HepG2 (cell line): ENCODE results near the gene COQ8A. TPM values are rescaled to one million over a fixed set of nuclear protein-coding genes. Genes with fewer than 3 reads are reported as not detected.

ENCODE experiments used
- ATAC-seq: fragments of 200-7000 bp; cut with Tn5 transposase; 3 replicates; pipeline ENCODE4 v1.9.1; 2020; ENCODE audit warnings: mild to moderate bottlenecking, moderate library complexity
- BruUV-seq: library from RNA; stranded (reverse); fragments of 400-500 nt; replicated peaks from 2 replicates; lab custom pipeline; 2021; lab: Mats Ljungman, UMichigan
- CTCF ChIA-PET: fragments of 300-600 bp; formaldehyde crosslinking; extraction: SDS; loops from one replicate; lab custom pipeline; 2021; ENCODE audit warnings: low total read pairs, inconsistent platforms, low intra/inter-chr PET ratio; lab: Yijun Ruan, JAX
- POLR2A ChIA-PET: fragments of 350-600 bp; sonication (Branson Sonifier 250); formaldehyde crosslinking; loops from one replicate; lab custom pipeline; 2020; ENCODE audit warnings: antibody characterized with exemption, inconsistent platforms; lab: Yijun Ruan, JAX
- DNase-seq: peaks from one replicate; pipeline ENCODE4 v3.0.0-alpha.2; 2015; ENCODE audit warnings: low spot score
- FAIRE-seq: peaks from 3 replicates; lab custom pipeline; 2011; peaks lifted over from hg19 to GRCh38; lab: Jason Lieb, UNC
- H2AFZ ChIP-seq: one replicate; pipeline ENCODE4 v1.6.1; 2011; ENCODE audit warnings: low read length, inconsistent platforms
- H3K27ac ChIP-seq: fragments of 300-600 bp; 3 replicates; pipeline ENCODE4 v1.8.0; 2011; ENCODE audit warnings: mixed run types, mild to moderate bottlenecking, mixed read lengths, low read length, inconsistent platforms; ENCODE audit not compliant: insufficient read depth; ENCODE audit errors: extremely low read length
- H3K27me3 ChIP-seq, 2 experiments: fragments of 200-600 bp in 1 of 2; 2 replicates in 1 of 2; 3 replicates in 1 of 2; pipeline versions ENCODE4 v1.6.0 to v1.8.0; 2011; ENCODE audit warnings: low read length in 2 of 2, mild to moderate bottlenecking in 2 of 2, moderate library complexity in 2 of 2, inconsistent platforms in 1 of 2; ENCODE audit not compliant: insufficient read depth in 2 of 2, control insufficient read depth in 1 of 2
- H3K36me3 ChIP-seq, 2 experiments: fragments of 200-600 bp in 1 of 2; replicated peaks in 1 of 2; 2 replicates in 1 of 2; 3 replicates in 1 of 2; pipeline versions ENCODE4 v1.5.1 to v1.8.0; 2011; ENCODE audit warnings: low read length in 2 of 2, inconsistent platforms in 1 of 2; ENCODE audit not compliant: insufficient read depth in 2 of 2, control insufficient read depth in 1 of 2
- H3K4me1 ChIP-seq: 2 replicates; pipeline ENCODE4 v1.5.1; 2012; ENCODE audit warnings: low read length, inconsistent platforms; ENCODE audit not compliant: insufficient read depth
- H3K4me2 ChIP-seq: 2 replicates; pipeline ENCODE4 v1.6.0; 2011; ENCODE audit warnings: low read depth, low read length, inconsistent platforms
- H3K4me3 ChIP-seq, 3 experiments: fragments of 200-600 bp in 1 of 3; sonication (generic), shearing (Covaris generic) in 1 of 3; replicated peaks in 1 of 3; 2 replicates each; pipeline ENCODE4 v1.5.1; 2011 to 2016; ENCODE audit warnings: low read length in 3 of 3, inconsistent platforms in 2 of 3, low read depth in 2 of 3, mild to moderate bottlenecking in 2 of 3, control low read depth in 1 of 3, mixed read lengths in 1 of 3; ENCODE audit not compliant: insufficient read depth in 1 of 3
- H3K79me2 ChIP-seq: one replicate; pipeline ENCODE4 v1.6.1; 2011; ENCODE audit warnings: low read length, inconsistent platforms; ENCODE audit not compliant: insufficient read depth
- H3K9ac ChIP-seq: 2 replicates; pipeline ENCODE4 v1.6.0; 2011; ENCODE audit warnings: mild to moderate bottlenecking, low read depth, low read length, inconsistent platforms; ENCODE audit not compliant: insufficient read depth
- H3K9me3 ChIP-seq: 2 replicates; pipeline ENCODE4 v1.5.1; 2012; ENCODE audit warnings: mild to moderate bottlenecking, low read length
- H4K20me1 ChIP-seq: 2 replicates; pipeline ENCODE4 v1.6.0; 2011; ENCODE audit warnings: inconsistent platforms, mild to moderate bottlenecking, low read length, moderate library complexity; ENCODE audit not compliant: insufficient read depth
- ATF7-NPFF ChIP-seq: sonication (generic); formaldehyde crosslinking; IDR thresholded peaks from 2 replicates; pipeline ENCODE4 v1.8.1; 2023; ENCODE audit warnings: mild to moderate bottlenecking, low read depth, missing genetic modification reagents, moderate library complexity
- CREBL2 ChIP-seq: sonication (generic); formaldehyde crosslinking; IDR thresholded peaks from 2 replicates; pipeline ENCODE4 v1.8.1; 2023; ENCODE audit warnings: missing genetic modification reagents, mild to moderate bottlenecking, borderline replicate concordance
- ELF4 ChIP-seq: sonication (generic); formaldehyde crosslinking; IDR thresholded peaks from 2 replicates; pipeline ENCODE4 v1.5.0; 2020; ENCODE audit warnings: missing genetic modification reagents, mild to moderate bottlenecking, moderate library complexity, borderline replicate concordance
- GABPA ChIP-seq, 2 experiments: IDR thresholded peaks; 2 replicates each; pipeline ENCODE4 v1.6.1; 2011 to 2016; ENCODE audit warnings: low read depth in 2 of 2, low read length in 1 of 2, missing biosample characterization in 1 of 2, missing genetic modification characterization in 1 of 2
- IRF9 ChIP-seq: sonication (generic); formaldehyde crosslinking; IDR thresholded peaks from 2 replicates; pipeline ENCODE4 v1.8.0; 2022; ENCODE audit warnings: missing genetic modification reagents, mild to moderate bottlenecking, borderline replicate concordance
- ISL2 ChIP-seq: sonication (generic); formaldehyde crosslinking; IDR thresholded peaks from 2 replicates; pipeline ENCODE4 v1.5.0; 2020; ENCODE audit warnings: missing genetic modification reagents
- KLF11 ChIP-seq: IDR thresholded peaks from 2 replicates; pipeline ENCODE4 v1.6.1; 2016; ENCODE audit warnings: missing compliant biosample characterization
- MTA1 ChIP-seq: sonication (generic); formaldehyde crosslinking; IDR thresholded peaks from 2 replicates; pipeline ENCODE4 v1.4.0; 2020; ENCODE audit warnings: missing genetic modification reagents, mild to moderate bottlenecking, borderline replicate concordance
- NR2F6 ChIP-seq, 2 experiments: IDR thresholded peaks; 2 replicates each; pipeline ENCODE4 v1.6.1; 2016; ENCODE audit warnings: antibody characterized with exemption in 1 of 2, mild to moderate bottlenecking in 1 of 2
- PLRG1 ChIP-seq: fragments of 450-650 bp; conservative IDR thresholded peaks from 2 replicates; pipeline ENCODE4 v1.6.1; 2016
- SIX4 ChIP-seq: sonication (generic); formaldehyde crosslinking; IDR thresholded peaks from 2 replicates; pipeline ENCODE4 v1.4.0; 2020; ENCODE audit warnings: missing genetic modification reagents
- SSRP1 ChIP-seq: IDR thresholded peaks from 2 replicates; pipeline ENCODE4 v1.6.1; 2016; ENCODE audit warnings: control low read depth
- TFAP4 ChIP-seq: sonication (generic); IDR thresholded peaks from 2 replicates; pipeline ENCODE4 v1.6.1; 2016; ENCODE audit warnings: low read depth, borderline replicate concordance
- ZBTB20 ChIP-seq: sonication (generic); formaldehyde crosslinking; IDR thresholded peaks from 2 replicates; pipeline ENCODE4 v1.8.1; 2023; ENCODE audit warnings: missing genetic modification reagents, low read depth, mild to moderate bottlenecking, borderline replicate concordance
- ZNF747 ChIP-seq: sonication (generic); formaldehyde crosslinking; IDR thresholded peaks from 2 replicates; pipeline ENCODE4 v1.8.1; 2023; ENCODE audit warnings: missing genetic modification reagents, mild to moderate bottlenecking, borderline replicate concordance
- WGBS: methylation state at CpG from one replicate; pipeline ENCODE4 v1.1.6; 2017; ENCODE audit warnings: low lambda C conversion rate; 5-methylcytosine and 5-hydroxymethylcytosine counted together
- in situ Hi-C: cut with HindIII; loops from 2 replicates; pipeline ENCODE4 v1.10.0; 2017; ENCODE audit warnings: low pct_unique_long_range_greater_than_20kb; ENCODE audit not compliant: extremely low pct_ligation_motif_present
- intact Hi-C: fragments of 100-400 bp; cut with micrococcal nuclease; formaldehyde crosslinking; loops from one replicate; pipeline ENCODE4 v1.10.0; 2022; ENCODE audit not compliant: unreplicated experiment
- polyA plus RNA-seq, 8 experiments: library from polyadenylated mRNA; depleted of rRNA in 3 of 8; stranded (reverse) in 7 of 8; unstranded in 1 of 8; fragments of >200 nt; fragmentation: Illumina TruSeq in 4 of 8; extraction: Trizol in 4 of 8; gene quantifications; 2 replicates each; pipeline versions ENCODE4 v1.2.1 to v1.2.3, GENCODE V29; 2011 to 2016; ENCODE audit warnings: low read depth in 4 of 8, missing spikeins in 1 of 8, mixed read lengths in 1 of 8; ENCODE audit not compliant: insufficient read depth in 1 of 8
- total RNA-seq, 5 experiments: library from RNA; depleted of rRNA; stranded (reverse); fragments of >200 nt; fragmentation: Illumina TruSeq; extraction: Trizol; gene quantifications; 2 replicates each; pipeline ENCODE4 v1.2.3, GENCODE V29; 2016; ENCODE audit warnings: low read depth in 1 of 5

The COQ8A gene
- total and polyA plus RNA-seq, 2 of the 13 experiments (the other 11 are each of a cell fraction or from before 2014, with no cell fraction given): 60.4 to 88.7 TPM

GRCh38 chr1:227004796-227005195 lies 64.7 kb downstream of the COQ8A start:
- ATAC-seq: no peak
- no peak for DNase-seq
- TF ChIP-seq ELF4: no peak
- H3K27me3 ChIP-seq: no peaks in the 10 kb centered on the region
- H3K9ac ChIP-seq: no peak overlapping the region
- H3K27ac ChIP-seq: no peak overlapping the region
- intact Hi-C loops (no loop called here), in situ Hi-C loops (no loop called here)
- no peak overlapping the region for H2AFZ ChIP-seq
- no peak overlapping the region for H3K4me3 ChIP-seq
- no peaks in the 10 kb centered on the region for H3K79me2 ChIP-seq
- no peak overlapping the region for H3K4me2 ChIP-seq
- WGBS: 95% methylated on average over 6 of the region's 8 CpGs
- ChIA-PET CTCF (no interaction called here), POLR2A (no interaction called here)
- H3K36me3 ChIP-seq: peaks cover 0 to 6% of the 10 kb centered on the region in 2 experiments; a peak in 2 of 5 replicates
- no TSS peak for BruUV-seq
- H3K4me1 ChIP-seq: no peaks in the 10 kb centered on the region
- FAIRE-seq: no peak
- no peaks in the 10 kb centered on the region for H3K9me3 ChIP-seq
- H4K20me1 ChIP-seq: no peaks in the 10 kb centered on the region

- no peak overlapping the region for H3K9ac ChIP-seq
- 97% methylated on average over 5 of the region's 5 CpGs for WGBS
- no peaks in the 10 kb centered on the region for H3K79me2 ChIP-seq
- no peak overlapping the region for H3K27ac ChIP-seq
- ATAC-seq (no peak), DNase-seq (no peak), FAIRE-seq (no peak)
- no peak overlapping the region for H2AFZ ChIP-seq
- no peaks in the 10 kb centered on the region for H3K27me3 ChIP-seq
- no peak for TF ChIP-seq CREBL2
- TF ChIP-seq NR2F6 (IDR thresholded peaks at IDR 0.05): no peak
- TF ChIP-seq NR2F6 (CRISPR knock-in tag; IDR thresholded peaks at IDR 0.05): no peak
- TF ChIP-seq GABPA (IDR thresholded peaks at IDR 0.05; ENCODE audit: low read depth, low read length): no peak
- TF ChIP-seq GABPA (CRISPR knock-in tag; IDR thresholded peaks at IDR 0.05; ENCODE audit: low read depth): no peak
- TF ChIP-seq TFAP4: no peak
- no peak for TF ChIP-seq ISL2 (CRISPR knock-in tag)
- TF ChIP-seq PLRG1: no peak
- TF ChIP-seq MTA1: no peak
- no peak for TF ChIP-seq ZNF747 (CRISPR knock-in tag)
- no peak for TF ChIP-seq IRF9 (CRISPR knock-in tag)
- no peak for TF ChIP-seq SSRP1 (CRISPR knock-in tag)
- TF ChIP-seq KLF11 (CRISPR knock-in tag): no peak
- TF ChIP-seq SIX4: no peak
- TF ChIP-seq ZBTB20 (CRISPR knock-in tag): no peak
- no peak for TF ChIP-seq ATF7-NPFF
- peaks cover 0 to 6% of the 10 kb centered on the region in 2 experiments; a peak in 3 of 5 replicates for H3K36me3 ChIP-seq
- no peaks in the 10 kb centered on the region for H4K20me1 ChIP-seq
- no TSS peak for BruUV-seq
- in situ Hi-C loops (no loop called here), intact Hi-C loops (no loop called here)
- H3K4me1 ChIP-seq: no peaks in the 10 kb centered on the region
- no peak overlapping the region for H3K4me3 ChIP-seq
- no peaks in the 10 kb centered on the region for H3K9me3 ChIP-seq
- H3K4me2 ChIP-seq: no peak overlapping the region
- POLR2A ChIA-PET: no interaction called here
- CTCF ChIA-PET: no interaction called here
Measured at GRCh38 chr1:227006226-227006796, 66.2 kb downstream of the COQ8A start.
